AG09319 (cell line): ENCODE results near the gene HNRNPR.
A peak's percentile ranks its signal among the peaks of the same experiment; 100 is the strongest.
"Not testable (repeated sequence)": the region's sequence is repeated elsewhere in the genome, so short reads cannot be mapped to it uniquely, and the experiment has no call there.

Experiments
- DNase-seq: peaks from one replicate; pipeline ENCODE4 v3.0.0-alpha.2; 2010; ENCODE audit warnings: low read depth; ENCODE audit errors: extremely low read depth
- TF ChIP-seq, protein P1 (sequence below): IDR thresholded peaks from 2 replicates; pipeline ENCODE4 v1.5.1; 2011; ENCODE audit warnings: low read depth, mild to moderate bottlenecking, inconsistent platforms, low read length, moderate library complexity

Gene HNRNPR

DNA sequence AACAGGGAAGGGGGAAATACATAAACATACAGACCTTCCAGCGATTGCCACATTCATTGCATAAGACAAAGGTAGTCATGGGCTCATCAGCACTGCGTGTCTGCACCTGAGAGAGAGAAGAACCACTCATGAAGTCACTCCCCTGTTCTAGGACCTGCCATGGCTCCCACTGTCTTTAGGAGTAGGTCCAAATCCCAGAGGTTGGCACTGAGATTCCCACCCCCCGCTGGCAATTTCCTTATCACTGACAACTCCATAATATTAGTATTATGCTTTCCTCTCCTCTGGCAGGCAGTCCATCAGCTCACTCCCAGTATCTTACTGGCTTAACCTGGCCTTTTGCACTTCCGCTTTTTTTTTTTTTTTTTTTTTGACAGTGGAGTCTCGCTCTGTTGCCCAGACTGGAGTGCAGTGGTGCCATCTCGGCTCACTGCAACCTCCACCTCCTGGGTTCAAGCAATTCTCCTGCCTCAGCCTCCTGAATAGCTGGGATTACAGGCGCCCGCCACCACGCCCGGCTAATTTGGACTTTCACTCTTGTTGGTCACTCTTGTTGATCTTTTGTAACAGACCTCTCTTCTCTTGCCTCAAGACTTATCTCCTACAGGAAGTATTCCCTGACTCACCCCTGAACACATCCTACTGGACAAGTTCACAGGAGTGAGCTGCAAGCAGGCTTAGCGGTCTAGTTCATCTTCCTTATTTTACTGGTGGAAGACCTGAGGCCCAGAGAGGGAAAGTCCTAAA, 40.4 kb upstream of the HNRNPR start:
- TF ChIP-seq, protein P1, sequence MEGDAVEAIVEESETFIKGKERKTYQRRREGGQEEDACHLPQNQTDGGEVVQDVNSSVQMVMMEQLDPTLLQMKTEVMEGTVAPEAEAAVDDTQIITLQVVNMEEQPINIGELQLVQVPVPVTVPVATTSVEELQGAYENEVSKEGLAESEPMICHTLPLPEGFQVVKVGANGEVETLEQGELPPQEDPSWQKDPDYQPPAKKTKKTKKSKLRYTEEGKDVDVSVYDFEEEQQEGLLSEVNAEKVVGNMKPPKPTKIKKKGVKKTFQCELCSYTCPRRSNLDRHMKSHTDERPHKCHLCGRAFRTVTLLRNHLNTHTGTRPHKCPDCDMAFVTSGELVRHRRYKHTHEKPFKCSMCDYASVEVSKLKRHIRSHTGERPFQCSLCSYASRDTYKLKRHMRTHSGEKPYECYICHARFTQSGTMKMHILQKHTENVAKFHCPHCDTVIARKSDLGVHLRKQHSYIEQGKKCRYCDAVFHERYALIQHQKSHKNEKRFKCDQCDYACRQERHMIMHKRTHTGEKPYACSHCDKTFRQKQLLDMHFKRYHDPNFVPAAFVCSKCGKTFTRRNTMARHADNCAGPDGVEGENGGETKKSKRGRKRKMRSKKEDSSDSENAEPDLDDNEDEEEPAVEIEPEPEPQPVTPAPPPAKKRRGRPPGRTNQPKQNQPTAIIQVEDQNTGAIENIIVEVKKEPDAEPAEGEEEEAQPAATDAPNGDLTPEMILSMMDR, result no peak
- no peak for DNase-seq

- DNase-seq, result no peak
- TF ChIP-seq, protein P1, result no peak
Observed at GRCh38 chr1:23383577-23384311, 39.7 kb upstream of the HNRNPR start.

DNA sequence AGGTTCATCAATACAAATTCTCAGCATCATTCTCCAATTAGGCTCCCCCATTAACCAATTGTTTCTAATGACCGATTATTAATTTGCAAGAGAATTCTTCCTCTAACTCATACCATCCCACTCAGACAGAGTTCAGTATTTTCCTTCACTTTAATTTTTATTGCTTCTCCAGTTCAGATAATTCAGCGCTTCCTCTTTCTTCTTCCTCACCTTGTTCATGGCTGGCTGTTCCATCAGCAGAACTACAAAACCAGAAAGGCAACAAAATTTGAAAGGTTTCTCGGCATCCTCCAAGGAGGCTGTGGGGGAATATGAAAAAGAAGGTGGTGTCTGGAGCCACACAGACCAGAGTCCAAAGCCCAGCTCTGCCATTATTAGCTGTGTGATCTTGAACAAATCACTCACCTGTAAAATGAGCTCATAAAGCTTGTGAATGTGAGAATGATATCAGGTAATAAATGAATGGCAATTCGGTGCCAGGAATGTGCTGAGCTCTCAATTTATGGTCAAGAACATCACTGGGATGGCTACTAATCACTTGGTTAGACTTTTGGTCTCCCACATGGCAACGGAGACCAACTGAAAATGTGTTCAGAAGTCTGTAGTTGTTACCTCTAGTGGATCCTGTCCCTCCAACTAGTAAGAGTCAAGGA, 37.3 kb upstream of the HNRNPR start:
- no peak for DNase-seq
- TF ChIP-seq, protein P1, result no peak

DNA sequence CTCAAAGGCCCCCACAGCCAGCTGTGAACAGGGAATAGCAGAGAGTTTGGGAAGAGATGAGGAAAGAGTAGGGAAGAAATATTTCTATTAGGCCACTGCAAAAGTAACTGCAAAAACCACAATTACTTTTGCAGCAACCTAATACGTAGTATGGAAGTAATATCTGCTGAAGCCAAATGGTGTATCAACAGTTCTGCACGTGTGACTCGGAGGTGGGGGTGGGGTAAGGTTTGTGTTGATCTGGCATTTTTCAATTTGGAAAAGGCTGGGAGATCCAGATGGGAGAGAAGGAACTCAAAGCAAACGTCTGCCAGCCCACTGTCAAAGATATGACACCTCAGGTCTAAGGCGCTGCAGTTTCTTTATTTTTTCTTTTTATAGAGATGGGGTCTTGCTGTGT, 36.6 kb upstream of the HNRNPR start:
- TF ChIP-seq, protein P1, result no peak
- DNase-seq, result no peak

DNA sequence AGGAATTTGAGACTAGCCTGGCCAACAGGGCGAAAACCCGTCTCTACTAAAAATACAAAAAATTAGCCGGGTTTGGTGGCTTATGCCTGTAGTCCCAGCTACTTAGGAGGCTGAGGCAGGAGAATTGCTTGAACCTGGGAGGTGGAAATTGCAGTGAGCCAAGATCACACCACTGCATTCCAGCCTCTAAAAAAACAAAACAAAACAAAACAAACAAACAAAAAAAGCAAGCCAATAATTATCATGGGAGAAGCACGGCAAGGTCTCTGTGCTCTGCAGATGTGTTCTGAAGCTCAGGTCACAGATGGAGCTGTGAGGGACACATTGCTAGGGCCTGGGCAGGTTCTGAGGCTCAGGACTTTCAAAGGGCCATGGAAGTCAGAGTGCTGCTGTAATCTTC, 36.2 kb upstream of the HNRNPR start:
- not testable (repeated sequence) for DNase-seq

- TF ChIP-seq, protein P1, result no peak
- peak; percentile 56 for DNase-seq
Observed at GRCh38 chr1:23376890-23377811, 33.1 kb upstream of the HNRNPR start.

GRCh38 chr1:23374079-23374735, 30.1 kb upstream of the HNRNPR start:
- DNase-seq, result not testable (repeated sequence)
